ENCODE measurements around the gene VWA3A.
"Not testable (repeated sequence)": the region's sequence is repeated elsewhere in the genome, so short reads cannot be mapped to it uniquely, and the experiment has no call there.

VWA3A gene, protein sequence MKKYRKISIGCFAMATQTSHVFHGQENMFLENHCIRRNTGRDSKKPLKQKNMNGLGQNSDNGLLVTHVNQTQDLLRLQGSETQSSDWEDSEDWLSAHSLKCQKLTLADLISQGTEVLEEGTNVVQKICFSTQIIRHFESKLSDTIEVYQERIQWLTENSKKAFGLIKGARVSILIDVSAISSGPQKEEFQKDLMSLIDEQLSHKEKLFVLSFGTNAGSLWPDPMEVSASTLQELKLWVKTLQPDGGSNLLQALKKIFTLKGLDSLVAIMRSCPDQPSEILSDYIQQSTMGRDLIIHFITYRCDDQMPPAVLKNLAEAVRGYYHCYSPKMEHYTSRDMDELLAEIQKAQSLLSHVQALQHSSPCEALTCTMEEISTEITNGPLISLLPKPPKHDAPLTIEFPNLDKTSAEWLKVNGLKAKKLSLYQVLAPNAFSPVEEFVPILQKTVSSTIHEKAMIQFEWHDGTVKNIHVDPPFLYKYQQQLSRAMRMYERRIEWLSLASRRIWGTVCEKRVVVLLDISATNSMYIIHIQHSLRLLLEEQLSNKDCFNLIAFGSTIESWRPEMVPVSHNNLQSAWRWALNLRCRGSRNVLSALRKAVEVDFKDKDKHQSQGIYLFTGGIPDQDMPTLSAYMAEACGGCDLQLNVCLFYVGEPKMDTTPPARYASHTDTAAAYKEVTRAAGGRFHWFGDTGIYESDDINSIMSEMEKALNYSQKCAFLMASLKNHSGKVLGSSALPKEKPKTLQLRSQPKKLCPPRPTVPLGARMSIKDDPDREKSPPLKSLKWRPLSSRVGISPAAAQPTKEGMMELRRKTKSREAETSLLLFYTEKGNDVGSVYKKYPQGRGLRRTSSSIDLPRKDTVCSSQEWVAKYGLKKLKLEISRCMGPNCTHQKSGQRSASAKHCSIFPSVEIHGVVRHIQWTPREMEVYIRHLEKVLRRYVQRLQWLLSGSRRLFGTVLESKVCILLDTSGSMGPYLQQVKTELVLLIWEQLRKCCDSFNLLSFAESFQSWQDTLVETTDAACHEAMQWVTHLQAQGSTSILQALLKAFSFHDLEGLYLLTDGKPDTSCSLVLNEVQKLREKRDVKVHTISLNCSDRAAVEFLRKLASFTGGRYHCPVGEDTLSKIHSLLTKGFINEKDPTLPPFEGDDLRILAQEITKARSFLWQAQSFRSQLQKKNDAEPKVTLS

DNA sequence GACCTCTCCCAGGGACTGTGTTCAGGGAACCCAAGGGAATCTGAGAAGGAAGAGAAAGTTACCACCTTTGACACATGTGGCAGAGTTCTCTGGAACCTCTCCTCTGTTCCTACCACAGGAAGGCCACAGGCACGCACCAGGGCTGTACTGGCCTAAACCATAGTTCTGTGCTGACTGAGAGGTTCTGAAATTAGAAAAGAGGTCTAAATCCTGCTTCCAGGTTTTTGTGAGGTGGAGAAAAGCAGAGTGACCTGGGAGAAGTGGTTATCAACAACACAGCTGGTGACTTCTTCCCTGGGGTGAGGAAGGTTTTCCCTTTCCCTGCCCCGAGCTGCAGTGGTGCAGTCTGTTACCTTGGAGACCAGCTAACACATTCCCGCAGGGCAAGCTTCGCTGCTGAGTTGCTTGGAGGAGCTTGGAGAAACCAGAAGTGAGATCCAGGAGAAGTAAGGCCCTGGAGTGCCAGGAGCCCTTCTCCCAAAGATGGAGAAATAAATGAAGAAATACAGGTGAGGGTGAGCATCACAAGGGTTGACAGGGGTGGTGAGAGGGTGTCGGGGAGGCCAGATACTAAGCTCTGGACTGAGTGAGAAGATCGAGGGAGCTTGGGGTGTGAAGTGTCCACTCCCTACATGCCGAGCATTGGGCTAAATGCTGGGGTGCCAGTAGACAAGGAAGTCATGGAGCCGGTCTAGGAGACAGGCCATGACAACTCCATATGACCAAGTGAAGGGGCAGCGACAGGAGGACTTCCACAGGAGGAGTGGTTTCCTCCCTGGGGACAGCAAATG is at the start of gene VWA3A:
Gene VWA3A (plus strand): TSS at position 399 of the 791 bp plus-strand sequence. CDS start 97 bp downstream, at position 496.
- no peak for DNase-seq

DNA sequence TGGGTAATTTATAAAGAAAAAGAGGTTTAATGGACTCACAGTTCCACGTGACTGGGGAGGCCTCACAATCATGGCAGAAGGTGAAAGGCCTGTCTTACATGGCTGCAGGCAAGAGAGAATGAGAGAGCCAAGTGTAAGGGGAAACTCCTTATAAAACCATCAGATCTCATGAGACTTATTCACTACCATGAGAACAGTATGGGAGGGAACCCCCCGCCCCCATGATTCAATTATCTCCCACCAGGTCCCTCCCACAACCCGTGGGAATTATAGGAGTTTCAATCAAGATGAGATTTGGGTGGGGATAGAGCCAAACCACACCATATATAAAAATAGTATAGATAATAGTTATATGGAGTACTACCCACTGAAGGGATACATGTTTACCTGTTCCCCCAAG is 48.5 kb upstream of the VWA3A start:
- DNase-seq: not testable (repeated sequence)

DNA sequence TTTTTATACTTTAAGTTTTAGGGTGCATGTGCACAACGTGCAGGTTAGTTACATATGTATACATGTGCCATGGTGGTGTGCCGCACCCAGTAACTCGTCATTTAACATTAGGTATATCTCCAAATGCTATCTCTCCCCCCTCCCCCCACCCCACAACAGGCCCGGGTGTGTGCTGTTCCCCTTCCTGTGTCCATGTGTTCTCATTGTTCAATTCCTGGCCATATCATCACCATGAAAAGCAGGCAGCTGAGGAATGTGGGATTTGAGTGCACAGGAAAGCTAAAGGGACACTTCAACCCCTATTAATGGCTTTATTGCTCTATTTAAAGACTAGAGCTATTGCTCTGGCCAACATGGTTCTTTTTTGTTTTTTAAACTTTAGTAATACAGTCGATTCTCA is 46.5 kb upstream of the VWA3A start:
- not testable (repeated sequence) for DNase-seq

GRCh38 chr16:22050963-22051362 is 41.4 kb upstream of the VWA3A start:
- DNase-seq: no peak

- DNase-seq: no peak
Observed at GRCh38 chr16:22052980-22053379, 39.4 kb upstream of the VWA3A start.

DNA sequence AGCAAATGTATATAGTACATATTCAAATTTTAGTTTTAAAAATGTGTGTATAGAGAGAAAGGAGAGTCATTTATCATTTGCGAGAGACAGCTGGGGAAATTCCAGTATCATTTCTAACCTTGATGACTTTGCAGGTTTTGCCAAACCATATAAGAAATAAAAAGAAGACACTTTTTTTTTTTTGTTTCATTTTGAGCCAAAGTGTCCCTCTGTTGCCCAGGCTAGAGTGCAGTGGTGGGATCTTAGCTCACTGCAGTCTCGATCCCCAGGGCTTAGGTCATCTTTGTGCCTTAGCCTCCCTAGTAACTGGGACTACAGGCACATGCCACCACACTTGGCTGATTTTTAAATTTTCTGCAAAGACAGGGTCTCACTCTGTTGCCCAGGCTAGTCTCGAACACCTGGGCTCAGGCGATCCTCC is 38.4 kb upstream of the VWA3A start:
- DNase-seq: no peak

DNA sequence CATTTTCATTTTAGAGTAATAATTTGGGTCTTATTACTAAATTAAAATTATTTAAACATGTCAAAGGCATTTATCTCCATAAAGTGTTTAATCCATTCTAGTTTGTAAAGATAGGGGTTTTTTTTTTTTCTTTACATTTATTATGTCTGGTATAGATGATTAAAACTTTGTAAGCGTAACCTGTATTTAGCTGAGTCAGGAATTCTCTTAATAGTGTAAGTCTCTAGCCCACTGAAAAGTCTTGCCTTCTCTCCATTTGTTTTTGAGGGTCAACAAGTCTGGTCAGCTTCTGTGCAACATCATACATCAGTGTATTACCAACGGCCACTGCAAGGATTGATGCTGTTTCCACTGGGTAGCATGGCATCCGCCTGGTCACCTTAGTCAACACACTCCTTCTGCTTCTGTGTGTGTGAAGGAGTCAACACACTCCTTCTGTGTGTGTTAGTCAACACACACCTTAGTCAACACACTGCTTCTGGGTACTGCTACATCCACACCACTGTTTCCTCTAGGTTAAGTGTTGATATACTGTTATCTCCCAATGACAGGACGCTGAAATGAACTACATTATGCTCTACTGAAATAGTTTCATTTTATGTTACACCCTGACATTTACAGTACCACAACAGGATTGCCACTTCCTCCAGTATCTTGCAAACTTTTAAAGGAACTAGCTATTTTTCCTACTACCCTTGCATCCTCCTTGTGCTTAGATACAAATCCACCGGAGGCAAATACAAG is 37.3 kb upstream of the VWA3A start:
- no peak for DNase-seq

DNA sequence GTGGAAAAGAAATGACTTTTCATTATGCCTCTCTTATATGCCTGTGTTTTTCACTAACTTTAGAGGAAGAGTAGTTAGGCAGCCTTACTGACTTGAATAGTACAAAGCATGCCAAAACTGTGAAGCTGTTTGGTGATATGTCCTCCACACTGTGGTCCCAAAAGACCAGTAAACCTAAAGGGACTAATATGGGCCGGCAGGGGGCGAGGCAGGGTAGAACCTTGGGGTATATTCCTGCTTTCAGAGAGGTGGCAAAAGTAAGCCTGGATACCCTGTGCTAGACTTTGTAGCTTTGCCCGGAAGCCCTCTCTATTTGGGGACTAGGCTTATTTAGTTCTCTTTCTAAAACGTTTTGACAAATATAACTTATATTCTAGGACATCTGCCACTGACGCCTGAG is 36.5 kb upstream of the VWA3A start:
- no peak for DNase-seq

GRCh38 chr16:22063888-22064467 is 28.4 kb upstream of the VWA3A start:
- DNase-seq: no peak

GRCh38 chr16:22065252-22065651 is 27.1 kb upstream of the VWA3A start:
- no peak for DNase-seq

GRCh38 chr16:22070361-22071330 is 21.7 kb upstream of the VWA3A start:
- DNase-seq: no peak

DNA sequence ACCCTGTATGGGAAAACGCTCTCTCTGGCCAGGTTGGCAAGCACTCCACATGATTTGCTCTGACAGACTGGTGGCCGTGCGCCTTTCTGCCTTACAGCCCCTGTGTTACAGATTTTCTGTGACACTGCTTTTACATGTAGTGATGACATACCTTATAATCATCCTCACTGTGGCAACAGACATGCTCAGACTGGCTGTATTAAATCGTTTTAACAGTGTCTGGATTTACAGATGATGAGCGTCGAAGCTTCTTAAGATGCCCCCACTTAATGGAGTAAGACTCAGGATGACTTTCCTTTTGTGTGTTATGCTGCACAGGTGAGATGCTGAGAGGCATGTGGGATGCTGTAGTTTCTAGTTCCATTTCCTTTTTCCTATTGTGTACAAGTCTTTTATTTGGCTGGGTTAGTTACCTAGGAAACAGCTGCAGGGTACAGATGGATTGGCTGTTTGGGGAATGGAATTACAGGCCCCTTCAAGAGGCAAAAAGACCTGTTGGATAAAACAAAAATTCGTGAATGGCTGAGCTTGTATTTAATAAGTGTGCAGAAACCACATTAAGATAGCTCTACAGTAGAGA is 20.9 kb upstream of the VWA3A start:
- DNase-seq: no peak

DNA sequence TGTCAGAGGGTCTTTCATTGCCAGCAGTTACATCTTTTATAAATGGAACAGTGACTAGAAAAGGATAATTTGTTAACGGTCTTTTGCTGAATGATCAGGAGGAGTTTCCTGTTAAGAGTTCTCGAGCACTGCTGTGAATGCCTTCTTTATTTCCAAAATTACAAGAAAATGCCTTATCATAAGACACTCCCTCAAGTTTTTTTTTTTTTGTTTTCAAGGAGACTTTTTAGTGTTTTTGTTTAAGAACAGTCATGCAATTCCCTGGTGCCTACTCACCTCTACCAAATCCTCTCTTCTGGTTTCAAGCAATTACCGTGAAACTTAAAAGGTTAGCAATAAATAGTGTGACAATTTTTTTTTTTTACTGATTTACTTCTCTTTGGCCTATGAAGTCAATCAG is 19.0 kb upstream of the VWA3A start:
- DNase-seq: no peak

DNA sequence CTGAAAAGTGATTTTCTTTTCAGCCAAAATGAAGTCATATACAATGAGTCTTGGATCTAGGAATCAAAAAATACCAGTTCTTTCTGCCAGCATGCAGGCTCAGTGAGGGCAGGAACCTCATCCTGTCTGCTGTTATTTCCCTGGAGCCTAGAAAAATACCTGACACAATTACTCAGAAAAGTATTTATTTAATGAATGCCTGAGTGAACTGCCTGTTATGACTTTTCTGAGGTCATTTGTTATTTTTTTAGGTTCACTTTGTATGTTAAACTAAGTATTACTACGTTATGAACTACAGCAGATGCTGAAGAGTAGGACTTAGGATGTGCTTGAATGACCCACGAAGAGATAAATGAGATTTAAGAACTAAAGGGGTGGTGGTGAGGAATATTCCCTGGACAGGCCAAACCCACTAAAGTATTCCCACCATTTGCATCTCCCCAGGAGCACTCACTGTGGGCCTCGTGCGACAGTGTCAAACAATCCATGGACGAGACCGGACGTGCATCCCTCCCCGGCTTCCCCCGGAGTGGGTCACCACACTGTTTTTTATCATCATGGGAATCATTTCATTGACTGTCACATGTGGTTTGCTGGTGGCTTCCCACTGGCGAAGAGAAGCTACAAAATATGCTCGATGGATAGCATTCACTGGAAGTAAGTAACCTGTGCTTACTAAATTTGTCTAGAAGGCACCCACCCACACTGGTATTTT is 17.1 kb upstream of the VWA3A start:
- DNase-seq: no peak

GRCh38 chr16:22075776-22076175 is 16.6 kb upstream of the VWA3A start:
- no peak for DNase-seq

DNA sequence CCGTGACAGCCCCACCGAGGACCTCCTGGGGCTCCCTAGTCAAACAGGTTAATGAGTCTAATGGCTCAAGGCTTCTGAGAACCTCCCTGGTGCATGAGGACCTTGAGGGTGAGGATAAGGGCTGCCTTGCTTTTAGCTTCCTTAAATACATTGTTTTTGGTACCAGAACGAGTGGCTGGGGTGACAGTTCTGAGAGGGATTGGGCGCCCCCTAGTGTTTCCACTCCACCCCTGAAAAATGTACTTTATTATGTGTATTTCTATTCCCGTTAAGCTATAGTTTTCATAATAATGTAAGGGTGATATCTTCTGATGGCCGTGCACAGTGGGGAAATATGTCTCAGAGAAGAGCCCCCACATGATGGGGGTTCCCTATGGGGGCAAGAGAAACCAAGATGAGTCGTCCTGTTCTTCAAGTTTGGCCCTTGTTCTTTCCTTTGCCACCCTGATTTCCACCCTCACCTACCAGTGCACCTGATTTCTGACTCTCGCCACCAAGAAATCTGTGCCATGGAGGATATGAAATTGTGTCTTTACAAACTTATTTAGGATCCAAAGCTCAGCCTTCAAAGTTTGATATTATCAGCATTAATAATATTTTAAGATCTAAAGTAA is 14.5 kb upstream of the VWA3A start:
- DNase-seq: peak; percentile 57

- DNase-seq: no peak
Observed at GRCh38 chr16:22078656-22079055, 13.7 kb upstream of the VWA3A start.

GRCh38 chr16:22081050-22081449 is 11.3 kb upstream of the VWA3A start:
- no peak for DNase-seq

DNA sequence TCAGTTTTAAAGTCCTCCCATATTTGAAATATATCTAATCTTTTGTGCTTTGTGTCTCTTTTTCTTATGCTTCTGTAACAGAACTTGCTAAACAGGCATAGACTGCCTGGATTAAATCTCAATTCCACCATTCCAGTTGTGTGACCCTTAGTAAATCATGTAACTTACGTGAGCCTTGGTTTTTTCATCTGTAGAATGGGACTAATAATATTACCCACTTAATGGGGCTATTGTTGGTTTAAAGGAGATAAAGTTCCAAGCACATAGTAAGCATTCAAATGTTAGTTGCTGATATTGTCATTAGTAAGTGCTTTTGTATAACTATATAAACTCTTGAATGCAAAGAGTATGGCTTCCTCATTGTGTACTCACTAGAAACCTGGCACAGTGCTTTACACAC is 5.9 kb upstream of the VWA3A start:
- DNase-seq: no peak

All from stimulated activated naive CD4-positive, alpha-beta T cell treated with Interleukin-2 at 50 U/mL for 16 hours (primary cell).